Measurements from ENCODE around the gene HOXD3. TPM values are rescaled to one million over a fixed set of nuclear protein-coding genes. Genes with fewer than 3 reads are reported as not detected.

Gene HOXD3
- total RNA-seq, 4 donors from 2014 or later, result 0.40 to 2.9 (median 1.5) TPM; not detected in 1

DNA sequence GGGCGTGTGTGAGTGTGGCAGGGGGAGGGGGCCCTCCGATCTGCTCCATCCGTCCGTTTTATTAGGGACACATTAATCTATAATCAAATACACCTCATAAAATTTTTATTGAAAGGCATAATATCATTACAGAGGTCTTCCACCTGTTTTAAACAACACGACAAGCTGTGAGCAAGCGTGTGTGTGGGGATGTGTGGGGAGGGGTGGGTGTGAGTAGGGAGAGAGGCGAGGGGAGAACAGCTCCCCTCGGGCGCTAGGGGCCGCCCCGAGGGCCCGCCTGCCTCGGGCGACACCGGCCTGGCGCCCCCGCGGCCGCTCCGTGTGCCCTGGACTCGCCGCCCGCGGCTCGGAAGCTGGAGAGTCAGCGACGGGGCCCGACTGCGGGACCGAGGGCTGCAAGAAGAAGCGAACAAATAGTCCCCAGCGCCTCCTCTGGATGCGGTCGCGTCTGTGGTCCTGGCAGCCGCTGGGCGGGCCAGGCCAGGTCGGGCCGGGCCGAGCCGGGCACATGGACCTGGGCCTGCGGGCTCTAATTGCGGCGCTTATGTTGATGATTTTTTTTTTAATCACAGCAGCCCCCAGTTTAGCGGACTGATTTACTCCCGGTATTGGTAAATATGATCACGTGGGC is 34.9 kb upstream of the HOXD3 start:
- no peak for DNase-seq
- Histone ChIP-seq H3K27me3 (peaks cover 47 to 100% (median 59%) of the 10 kb centered on the region in 4 donors), H3K4me3 (peak overlapping the region; percentile 27 to 59 (median 42)), H3K9me3 (no peaks in the 10 kb centered on the region), H3K27ac (peak overlapping the region; percentile 36 to 85 (median 70)), H3K4me1 (peaks cover 0 to 38% (median 4%) of the 10 kb centered on the region in 3 donors), H3K36me3 (no peaks in the 10 kb centered on the region)
- WGBS, 2 donors, result 0 to 8% methylated on average over 3 to 8 of the region's 47 CpGs
- intact Hi-C loops (cut with DNase I), result loop anchor here (10.0 kb wide), 2 partner anchors 693 to 1023 kb away; no protein-coding TSS in a partner anchor
- TF ChIP-seq POLR2A (IDR thresholded peaks at IDR 0.05), result no peak
- TF ChIP-seq, protein P1, sequence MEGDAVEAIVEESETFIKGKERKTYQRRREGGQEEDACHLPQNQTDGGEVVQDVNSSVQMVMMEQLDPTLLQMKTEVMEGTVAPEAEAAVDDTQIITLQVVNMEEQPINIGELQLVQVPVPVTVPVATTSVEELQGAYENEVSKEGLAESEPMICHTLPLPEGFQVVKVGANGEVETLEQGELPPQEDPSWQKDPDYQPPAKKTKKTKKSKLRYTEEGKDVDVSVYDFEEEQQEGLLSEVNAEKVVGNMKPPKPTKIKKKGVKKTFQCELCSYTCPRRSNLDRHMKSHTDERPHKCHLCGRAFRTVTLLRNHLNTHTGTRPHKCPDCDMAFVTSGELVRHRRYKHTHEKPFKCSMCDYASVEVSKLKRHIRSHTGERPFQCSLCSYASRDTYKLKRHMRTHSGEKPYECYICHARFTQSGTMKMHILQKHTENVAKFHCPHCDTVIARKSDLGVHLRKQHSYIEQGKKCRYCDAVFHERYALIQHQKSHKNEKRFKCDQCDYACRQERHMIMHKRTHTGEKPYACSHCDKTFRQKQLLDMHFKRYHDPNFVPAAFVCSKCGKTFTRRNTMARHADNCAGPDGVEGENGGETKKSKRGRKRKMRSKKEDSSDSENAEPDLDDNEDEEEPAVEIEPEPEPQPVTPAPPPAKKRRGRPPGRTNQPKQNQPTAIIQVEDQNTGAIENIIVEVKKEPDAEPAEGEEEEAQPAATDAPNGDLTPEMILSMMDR (IDR thresholded peaks at IDR 0.05), result no peak

DNA sequence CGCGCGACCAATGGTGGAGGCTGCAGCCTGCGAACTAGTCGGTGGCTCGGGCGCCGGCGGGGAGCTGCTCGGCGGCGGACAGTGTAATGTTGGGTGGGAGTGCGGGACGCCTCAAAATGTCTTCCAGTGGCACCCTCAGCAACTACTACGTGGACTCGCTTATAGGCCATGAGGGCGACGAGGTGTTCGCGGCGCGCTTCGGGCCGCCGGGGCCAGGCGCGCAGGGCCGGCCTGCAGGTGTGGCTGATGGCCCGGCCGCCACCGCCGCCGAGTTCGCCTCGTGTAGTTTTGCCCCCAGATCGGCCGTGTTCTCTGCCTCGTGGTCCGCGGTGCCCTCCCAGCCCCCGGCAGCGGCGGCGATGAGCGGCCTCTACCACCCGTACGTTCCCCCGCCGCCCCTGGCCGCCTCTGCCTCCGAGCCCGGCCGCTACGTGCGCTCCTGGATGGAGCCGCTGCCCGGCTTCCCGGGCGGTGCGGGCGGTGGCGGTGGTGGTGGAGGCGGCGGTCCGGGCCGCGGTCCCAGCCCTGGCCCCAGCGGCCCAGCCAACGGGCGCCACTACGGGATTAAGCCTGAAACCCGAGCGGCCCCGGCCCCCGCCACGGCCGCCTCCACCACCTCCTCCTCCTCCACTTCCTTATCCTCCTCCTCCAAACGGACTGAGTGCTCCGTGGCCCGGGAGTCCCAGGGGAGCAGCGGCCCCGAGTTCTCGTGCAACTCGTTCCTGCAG is 34.3 kb upstream of the HOXD3 start, which contains the start of gene HOXD9:
HOXD9 (plus strand) TSS at position 37 of the 728 bp plus-strand sequence; CDS start at position 87, 50 bp downstream.
- intact Hi-C loops (cut with DNase I), result loop anchor here (10.0 kb wide), 2 partner anchors 692 to 1022 kb away; no protein-coding TSS in a partner anchor
- WGBS, 2 donors, result 7% methylated on average over 21 of the region's 84 CpGs; no CpG with 5 or more reads in 1 of the 2 donors
- Histone ChIP-seq H3K4me3 (peak within 1 kb of the TSS; percentile 27 to 59 (median 42)), H3K4me1 (peaks cover 0 to 40% (median 4%) of the 10 kb centered on the region in 3 donors), H3K27me3 (peaks cover 40 to 100% (median 54%) of the 10 kb centered on the region in 4 donors), H3K36me3 (no peaks in the 10 kb centered on the region), H3K27ac (peak within 1 kb of the TSS; percentile 36 to 85 (median 70)), H3K9me3 (no peaks in the 10 kb centered on the region)
- TF ChIP-seq POLR2A (IDR thresholded peaks at IDR 0.05), result peak in 1 of 4 donors; percentile 41
- TF ChIP-seq, protein P1 (IDR thresholded peaks at IDR 0.05), result no peak
- no peak for DNase-seq

DNA sequence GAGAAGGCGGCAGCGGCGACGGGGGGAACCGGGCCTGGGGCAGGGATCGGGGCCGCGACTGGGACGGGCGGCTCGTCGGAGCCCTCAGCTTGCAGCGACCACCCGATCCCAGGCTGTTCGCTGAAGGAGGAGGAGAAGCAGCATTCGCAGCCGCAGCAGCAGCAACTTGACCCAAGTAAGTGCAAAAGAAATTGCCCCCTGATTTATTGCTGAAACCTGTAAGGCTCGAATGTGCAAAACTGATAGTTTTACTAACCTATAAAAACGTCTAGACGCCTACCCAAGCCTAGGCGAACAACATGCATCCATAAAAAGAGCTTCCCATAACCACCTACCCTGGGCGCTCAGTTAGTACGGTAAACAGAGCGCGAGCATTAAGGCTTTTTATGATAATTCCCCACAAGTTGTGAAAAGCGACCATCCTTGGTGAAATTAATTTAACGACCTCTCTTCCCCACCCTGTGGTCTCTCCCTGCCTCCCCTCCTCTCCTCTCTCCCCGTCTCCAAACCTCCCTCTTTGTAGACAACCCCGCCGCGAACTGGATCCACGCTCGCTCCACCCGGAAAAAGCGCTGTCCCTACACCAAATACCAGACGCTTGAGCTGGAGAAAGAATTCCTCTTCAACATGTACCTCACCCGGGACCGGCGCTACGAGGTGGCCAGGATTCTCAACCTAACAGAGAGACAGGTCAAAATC is 33.5 kb upstream of the HOXD3 start:
- Histone ChIP-seq H3K4me1 (peaks cover 0 to 48% (median 4%) of the 10 kb centered on the region in 3 donors), H3K27ac (peak overlapping the region; percentile 36 to 85 (median 70)), H3K4me3 (peak overlapping the region; percentile 27 to 59 (median 42)), H3K9me3 (no peaks in the 10 kb centered on the region), H3K27me3 (peaks cover 40 to 100% (median 53%) of the 10 kb centered on the region in 4 donors), H3K36me3 (no peaks in the 10 kb centered on the region)
- no peak for TF ChIP-seq POLR2A (IDR thresholded peaks at IDR 0.05)
- no peak for DNase-seq
- intact Hi-C loops (cut with DNase I), result loop anchor here (10.0 kb wide), 2 partner anchors 691 to 1021 kb away; no protein-coding TSS in a partner anchor
- WGBS, 2 donors, result 10 to 12% methylated on average over 21 to 28 of the region's 40 CpGs

GRCh38 chr2:176124110-176124946 is 32.8 kb upstream of the HOXD3 start:
- intact Hi-C loops (cut with DNase I), result loop anchor here (10.0 kb wide), 2 partner anchors 690 to 1020 kb away; no protein-coding TSS in a partner anchor
- Histone ChIP-seq H3K9me3 (no peaks in the 10 kb centered on the region), H3K27ac (peak overlapping the region in 3 of 4 donors; percentile 61 to 85 (median 78)), H3K27me3 (peaks cover 40 to 100% (median 60%) of the 10 kb centered on the region in 4 donors), H3K4me3 (peak overlapping the region; percentile 27 to 59 (median 42)), H3K36me3 (no peaks in the 10 kb centered on the region), H3K4me1 (peaks cover 0 to 52% (median 6%) of the 10 kb centered on the region in 3 donors)
- no peak for DNase-seq
- TF ChIP-seq POLR2A (IDR thresholded peaks at IDR 0.05), result no peak
- TF ChIP-seq, protein P1 (IDR thresholded peaks at IDR 0.05), result no peak
- WGBS, 2 donors, result 19 to 26% methylated on average over 14 to 22 of the region's 34 CpGs

Data from esophagus squamous epithelium (tissue), 5 donors.